Measurements from ENCODE around the gene PON1.

Gene PON1

GRCh38 chr7:95330961-95331337 lies 6.6 kb upstream of the PON1 start:
- Histone ChIP-seq H3K27me3 (no peaks in the 10 kb centered on the region), H3K9me3 (no peaks in the 10 kb centered on the region), H3K36me3 (no peaks in the 10 kb centered on the region), H3K4me1 (no peaks in the 10 kb centered on the region), H3K4me3 (ENCODE audit: low read depth, low read length) (no peak overlapping the region)
- no peak for TF ChIP-seq CTCF (IDR thresholded peaks at IDR 0.05; ENCODE audit: low read depth, low read length)
- DNase-seq, result no peak

GRCh38 chr7:95330204-95330960 lies 6.0 kb upstream of the PON1 start:
- no peaks in the 10 kb centered on the region for H3K36me3 ChIP-seq
- no peaks in the 10 kb centered on the region for H3K4me1 ChIP-seq
- no peaks in the 10 kb centered on the region for H3K9me3 ChIP-seq
- DNase-seq, result no peak
- TF ChIP-seq CTCF (IDR thresholded peaks at IDR 0.05; ENCODE audit: low read depth, low read length), result no peak
- H3K27me3 ChIP-seq, result no peaks in the 10 kb centered on the region
- H3K4me3 ChIP-seq (ENCODE audit: low read depth, low read length), result no peak overlapping the region

DNA sequence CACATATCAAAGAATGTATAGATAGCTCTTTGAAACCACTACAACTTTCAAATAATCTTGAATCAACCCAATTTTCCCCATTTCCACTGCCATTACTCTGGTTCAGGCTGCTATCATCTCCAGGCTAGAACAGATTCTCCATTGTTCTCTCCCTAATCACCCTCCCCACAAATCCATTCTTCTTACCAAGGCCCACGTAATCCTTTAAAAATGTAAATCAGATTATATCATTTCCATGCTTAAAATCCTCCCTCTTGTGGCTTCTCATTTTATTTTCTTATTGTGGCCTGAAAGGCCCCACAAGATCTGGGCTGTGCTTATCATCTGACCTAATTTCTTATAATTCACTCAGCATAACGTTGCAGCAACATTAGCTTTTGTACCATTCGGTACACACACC lies 3.0 kb upstream of the PON1 start:
- no peaks in the 10 kb centered on the region for H3K4me1 ChIP-seq
- no peaks in the 10 kb centered on the region for H3K27me3 ChIP-seq
- H3K36me3 ChIP-seq, result no peaks in the 10 kb centered on the region
- H3K4me3 ChIP-seq (ENCODE audit: low read depth, low read length), result no peak overlapping the region
- DNase-seq, result no peak
- H3K9me3 ChIP-seq, result no peaks in the 10 kb centered on the region
- no peak for TF ChIP-seq CTCF (IDR thresholded peaks at IDR 0.05; ENCODE audit: low read depth, low read length)

GRCh38 chr7:95323410-95324129 lies 762 bp downstream of the PON1 start:
- no peak for DNase-seq
- Histone ChIP-seq H3K9me3 (no peaks in the 10 kb centered on the region), H3K4me3 (ENCODE audit: low read depth, low read length) (no peak overlapping the region), H3K27me3 (no peaks in the 10 kb centered on the region), H3K4me1 (no peaks in the 10 kb centered on the region), H3K36me3 (no peaks in the 10 kb centered on the region)
- no peak for TF ChIP-seq CTCF (IDR thresholded peaks at IDR 0.05; ENCODE audit: low read depth, low read length)

DNA sequence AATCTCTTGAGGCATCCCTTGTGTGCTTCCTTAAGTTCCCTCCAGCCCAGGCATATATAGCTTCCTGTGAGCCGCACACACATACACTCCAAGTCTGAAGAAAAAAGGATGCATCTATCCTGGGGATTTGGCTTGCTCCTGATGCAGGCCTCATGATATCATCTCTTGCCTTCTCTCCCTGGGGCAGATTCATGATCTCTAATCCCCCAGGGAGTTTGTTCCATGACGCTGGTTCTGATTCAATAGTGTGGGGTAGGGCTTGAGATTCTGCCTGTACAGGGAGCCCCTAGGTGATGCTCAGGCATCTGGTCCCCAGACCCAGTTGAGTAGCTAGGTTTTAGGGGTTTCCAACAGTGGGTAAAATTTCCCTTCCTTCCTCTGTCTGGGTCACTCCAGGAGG lies 1.5 kb downstream of the PON1 start:
- no peak for DNase-seq

More for the DNA sequence above, 1.5 kb downstream of the PON1 start:
- Histone ChIP-seq H3K27me3 (no peaks in the 10 kb centered on the region), H3K9me3 (no peaks in the 10 kb centered on the region), H3K4me1 (no peaks in the 10 kb centered on the region), H3K36me3 (no peaks in the 10 kb centered on the region), H3K4me3 (ENCODE audit: low read depth, low read length) (no peak overlapping the region)
- no peak for TF ChIP-seq CTCF (IDR thresholded peaks at IDR 0.05; ENCODE audit: low read depth, low read length)
